Neuronal stem cell (in vitro differentiated cells): ENCODE measurements around the gene FPR2. TPM values are rescaled to one million over a fixed set of nuclear protein-coding genes. Genes with fewer than 3 reads are reported as not detected.

ENCODE experiments used
- DNase-seq: peaks from one replicate; pipeline ENCODE4 v3.0.0-alpha.2; 2013; ENCODE audit warnings: low spot score
- H2AFZ ChIP-seq: one replicate; pipeline ENCODE4 v1.6.1; 2013; ENCODE audit warnings: mild to moderate bottlenecking, low read length, inconsistent platforms
- H2AK5ac ChIP-seq: 2 replicates; pipeline ENCODE4 v1.6.1; 2013; ENCODE audit warnings: low read depth, mild to moderate bottlenecking, inconsistent platforms, low read length, moderate library complexity, mixed read lengths
- H2BK120ac ChIP-seq: 2 replicates; pipeline ENCODE4 v1.6.1; 2013; ENCODE audit warnings: low read depth, mild to moderate bottlenecking, inconsistent platforms, low read length, moderate library complexity, mixed read lengths
- H2BK12ac ChIP-seq: one replicate; pipeline ENCODE4 v1.6.1; 2013; ENCODE audit warnings: low read length, inconsistent platforms
- H2BK15ac ChIP-seq: 2 replicates; pipeline ENCODE4 v1.6.1; 2013; ENCODE audit warnings: mild to moderate bottlenecking, low read length, inconsistent platforms, mixed read lengths
- H2BK5ac ChIP-seq: one replicate; pipeline ENCODE4 v1.6.1; 2013; ENCODE audit warnings: inconsistent platforms, mild to moderate bottlenecking, low read length, moderate library complexity
- H3K14ac ChIP-seq: one replicate; pipeline ENCODE4 v1.6.1; 2013; ENCODE audit warnings: low read length, inconsistent platforms
- H3K18ac ChIP-seq: 2 replicates; pipeline ENCODE4 v1.6.1; 2013; ENCODE audit warnings: low read length, inconsistent platforms
- H3K23ac ChIP-seq: 2 replicates; pipeline ENCODE4 v1.6.1; 2013; ENCODE audit warnings: low read depth, mild to moderate bottlenecking, mixed read lengths, low read length, inconsistent platforms; ENCODE audit not compliant: poor library complexity
- H3K27ac ChIP-seq: replicated peaks from 3 replicates; pipeline ENCODE4 v1.5.1; 2013; ENCODE audit warnings: low read length, inconsistent platforms
- H3K27me3 ChIP-seq, 3 experiments: 2 replicates each; pipeline ENCODE4 v1.6.1; 2013; ENCODE audit warnings: low read length in 3 of 3, mild to moderate bottlenecking in 2 of 3, inconsistent platforms in 1 of 3, low read depth in 1 of 3, mixed read lengths in 1 of 3, moderate library complexity in 1 of 3; ENCODE audit not compliant: control insufficient read depth in 3 of 3, insufficient read depth in 3 of 3
- H3K36me3 ChIP-seq, 2 donors: replicated peaks in 1 of 2; 2 replicates each; pipeline ENCODE4 v1.6.1; 2013; ENCODE audit warnings: low read length in 2 of 2; ENCODE audit not compliant: control insufficient read depth in 2 of 2, insufficient read depth in 2 of 2
- H3K4ac ChIP-seq: 2 replicates; pipeline ENCODE4 v1.6.1; 2013; ENCODE audit warnings: inconsistent platforms, mild to moderate bottlenecking, low read length, moderate library complexity
- H3K4me1 ChIP-seq, 2 donors: 1 replicate in 1 of 2; 2 replicates in 1 of 2; pipeline ENCODE4 v1.6.1; 2013; ENCODE audit warnings: low read length in 2 of 2, low read depth in 1 of 2; ENCODE audit not compliant: control insufficient read depth in 2 of 2, insufficient read depth in 1 of 2
- H3K4me2 ChIP-seq: one replicate; pipeline ENCODE4 v1.6.1; 2013; ENCODE audit warnings: mild to moderate bottlenecking, low read length, inconsistent platforms; ENCODE audit not compliant: insufficient read depth, poor library complexity, severe bottlenecking
- H3K4me3 ChIP-seq, 2 donors: 2 replicates each; pipeline ENCODE4 v1.5.1; 2013; ENCODE audit warnings: low read length in 2 of 2, mild to moderate bottlenecking in 2 of 2, inconsistent platforms in 1 of 2, moderate library complexity in 1 of 2
- H3K79me1 ChIP-seq: one replicate; pipeline ENCODE4 v1.6.1; 2013; ENCODE audit warnings: low read depth, mild to moderate bottlenecking, inconsistent platforms, low read length, moderate library complexity
- H3K9ac ChIP-seq: one replicate; pipeline ENCODE4 v1.6.1; 2013; ENCODE audit warnings: mild to moderate bottlenecking, low read depth, low read length, inconsistent platforms; ENCODE audit not compliant: poor library complexity
- H3K9me3 ChIP-seq, 2 donors: replicated peaks in 1 of 2; 2 replicates each; pipeline versions ENCODE3 to v1.6.1; 2013; ENCODE audit warnings: low read length in 2 of 2, mild to moderate bottlenecking in 2 of 2, inconsistent platforms in 1 of 2, low read depth in 1 of 2, mixed read lengths in 1 of 2, moderate library complexity in 1 of 2; ENCODE audit not compliant: control insufficient read depth in 2 of 2, insufficient read depth in 1 of 2
- H4K8ac ChIP-seq: one replicate; pipeline ENCODE4 v1.6.1; 2013; ENCODE audit warnings: low read depth, mild to moderate bottlenecking, inconsistent platforms, low read length, moderate library complexity
- H4K91ac ChIP-seq: one replicate; pipeline ENCODE4 v1.6.1; 2013; ENCODE audit warnings: low read length, low read depth, mild to moderate bottlenecking, inconsistent platforms; ENCODE audit not compliant: poor library complexity
- WGBS, 2 donors: extraction: QIAGEN DNeasy Blood & Tissue Kit; methylation state at CpG; one replicate each; pipeline ENCODE4 v1.1.7; 2013; ENCODE audit warnings: missing lambda C conversion rate in 2 of 2, mixed read lengths in 1 of 2; ENCODE audit not compliant: insufficient read length in 2 of 2, insufficient replicate concordance in 1 of 2; ENCODE audit errors: extremely low coverage in 2 of 2; 5-methylcytosine and 5-hydroxymethylcytosine counted together
- polyA plus RNA-seq, 2 experiments: library from polyadenylated mRNA; stranded (reverse); fragments of 200-250 nt; gene quantifications; one replicate each; pipeline ENCODE4 v1.2.3, GENCODE V29; 2013

Gene FPR2, protein sequence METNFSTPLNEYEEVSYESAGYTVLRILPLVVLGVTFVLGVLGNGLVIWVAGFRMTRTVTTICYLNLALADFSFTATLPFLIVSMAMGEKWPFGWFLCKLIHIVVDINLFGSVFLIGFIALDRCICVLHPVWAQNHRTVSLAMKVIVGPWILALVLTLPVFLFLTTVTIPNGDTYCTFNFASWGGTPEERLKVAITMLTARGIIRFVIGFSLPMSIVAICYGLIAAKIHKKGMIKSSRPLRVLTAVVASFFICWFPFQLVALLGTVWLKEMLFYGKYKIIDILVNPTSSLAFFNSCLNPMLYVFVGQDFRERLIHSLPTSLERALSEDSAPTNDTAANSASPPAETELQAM
- not detected for polyA plus RNA-seq (2013, experiment 1 of 2)
- polyA plus RNA-seq (2013, experiment 2 of 2) = not detected

GRCh38 chr19:51760697-51761356 is at the start of gene FPR2:
Gene FPR2, plus strand, starts transcription at chr19:51761180. Its CDS starts 7,479 bp downstream, at chr19:51768659.
- Histone ChIP-seq H3K36me3 (no peaks in the 10 kb centered on the region), H4K8ac (no peak within 1 kb of the TSS), H3K14ac (no peak within 1 kb of the TSS), H2BK15ac (no peak within 1 kb of the TSS), H3K27me3 (peaks cover 0 to 3% (median 0%) of the 10 kb centered on the region in 3 experiments), H3K18ac (no peak within 1 kb of the TSS), H2AFZ (no peak within 1 kb of the TSS), H2AK5ac (no peak within 1 kb of the TSS), H3K9me3 (no peaks in the 10 kb centered on the region), H3K4ac (no peak within 1 kb of the TSS), H4K91ac (no peak within 1 kb of the TSS), H3K4me1 (no peaks in the 10 kb centered on the region), H3K9ac (no peak within 1 kb of the TSS), H3K27ac (no peak within 1 kb of the TSS), H2BK5ac (no peak within 1 kb of the TSS), H2BK120ac (no peak within 1 kb of the TSS), H2BK12ac (no peak within 1 kb of the TSS), H3K79me1 (no peaks in the 10 kb centered on the region), H3K4me3 (no peak within 1 kb of the TSS), H3K23ac (no peak within 1 kb of the TSS), H3K4me2 (no peak within 1 kb of the TSS)
- WGBS, 2 donors = no CpG with 5 or more reads among the region's 8 CpGs
- DNase-seq = no peak

DNA sequence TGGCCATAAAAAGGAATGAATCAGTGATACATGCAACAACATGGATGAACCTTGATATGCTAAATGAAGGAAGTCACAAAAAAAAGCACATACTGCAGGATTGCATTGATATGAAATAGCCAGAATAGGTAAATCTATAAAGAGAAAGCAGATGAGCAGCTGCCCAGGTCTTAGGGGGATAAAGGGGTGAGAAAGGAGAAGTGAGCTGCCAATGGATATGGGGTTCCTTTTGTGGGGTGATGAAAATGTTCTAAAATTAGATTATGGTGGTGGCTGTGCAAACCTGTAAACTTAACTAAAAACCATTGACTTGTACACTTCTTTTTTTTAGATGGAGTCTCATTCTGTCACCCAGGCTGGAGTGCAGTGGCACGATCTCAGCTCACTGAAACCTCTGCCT is 49.3 kb upstream of the FPR2 start:
- Histone ChIP-seq H3K4ac (no peak overlapping the region), H3K18ac (no peak overlapping the region), H3K27me3 (peaks cover 0 to 12% (median 2%) of the 10 kb centered on the region in 3 experiments), H2BK5ac (no peak overlapping the region), H2AK5ac (no peak overlapping the region), H4K8ac (no peak overlapping the region), H3K4me1 (no peaks in the 10 kb centered on the region), H4K91ac (no peak overlapping the region), H3K9me3 (no peaks in the 10 kb centered on the region), H2BK12ac (no peak overlapping the region), H3K79me1 (no peaks in the 10 kb centered on the region), H2AFZ (no peak overlapping the region), H3K36me3 (peaks cover 0 to 8% of the 10 kb centered on the region in 2 donors), H3K27ac (no peak overlapping the region), H3K9ac (no peak overlapping the region), H2BK15ac (no peak overlapping the region), H3K23ac (no peak overlapping the region), H3K4me3 (no peak overlapping the region), H3K14ac (no peak overlapping the region), H3K4me2 (no peak overlapping the region), H2BK120ac (no peak overlapping the region)
- no CpG with 5 or more reads among the region's 1 CpG for WGBS, 2 donors
- DNase-seq = no peak

GRCh38 chr19:51712461-51713081 is 48.4 kb upstream of the FPR2 start:
- no peaks in the 10 kb centered on the region for H3K9me3 ChIP-seq
- H2BK15ac ChIP-seq = no peak overlapping the region
- H4K8ac ChIP-seq = no peak overlapping the region
- H2BK5ac ChIP-seq = no peak overlapping the region
- no peak overlapping the region for H3K18ac ChIP-seq
- H3K79me1 ChIP-seq = no peaks in the 10 kb centered on the region
- no peak overlapping the region for H3K23ac ChIP-seq
- DNase-seq = no peak
- no peaks in the 10 kb centered on the region for H3K4me1 ChIP-seq
- H3K27ac ChIP-seq = no peak overlapping the region
- H3K4ac ChIP-seq = no peak overlapping the region
- no peak overlapping the region for H2BK12ac ChIP-seq
- no peak overlapping the region for H2AFZ ChIP-seq
- H3K9ac ChIP-seq = no peak overlapping the region
- no peak overlapping the region for H2BK120ac ChIP-seq
- H2AK5ac ChIP-seq = no peak overlapping the region
- no peak overlapping the region for H3K14ac ChIP-seq
- peaks cover 0 to 20% (median 2%) of the 10 kb centered on the region in 3 experiments for H3K27me3 ChIP-seq
- H3K36me3 ChIP-seq = no peaks in the 10 kb centered on the region
- H3K4me3 ChIP-seq = no peak overlapping the region
- WGBS, 2 donors = no CpG with 5 or more reads among the region's 9 CpGs
- no peak overlapping the region for H3K4me2 ChIP-seq
- H4K91ac ChIP-seq = no peak overlapping the region
